ENCODE data around the gene HTR1B.
A peak's percentile ranks its signal among the peaks of the same experiment; 100 is the strongest.

The HTR1B gene

DNA sequence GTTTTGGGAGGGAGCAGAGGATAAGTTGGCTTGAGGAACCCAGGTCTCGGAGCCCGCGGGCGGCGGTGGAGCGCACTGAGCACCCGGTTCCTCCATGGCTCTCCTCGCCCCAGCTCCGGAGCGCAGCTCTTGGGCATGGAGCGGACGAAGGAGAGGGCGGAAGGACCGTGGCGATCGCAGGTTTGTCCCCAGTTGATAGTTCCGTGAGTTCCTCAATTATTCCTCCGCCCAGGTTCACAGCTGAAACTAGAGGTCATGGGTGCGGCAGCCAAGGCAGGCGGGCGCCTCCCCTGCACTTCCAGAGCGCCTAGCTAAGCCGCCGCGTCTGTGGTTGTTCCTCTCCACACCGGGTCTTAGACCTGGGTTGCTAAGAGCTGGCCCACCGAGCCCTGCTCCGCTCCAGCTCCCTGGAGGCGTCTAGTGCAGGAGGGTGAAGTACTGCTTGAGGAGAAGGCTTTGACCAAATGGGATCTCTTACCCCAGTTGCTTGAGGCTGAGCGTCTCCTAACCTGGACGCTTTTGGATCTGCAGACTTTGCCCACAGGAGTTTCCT is at the start of gene HTR1B:
TSS of gene HTR1B (minus strand) at position 184 of the 553 bp plus-strand sequence. CDS start at position 96, 88 bp downstream.
- Mint-ChIP-seq H3K27ac (no peak within 1 kb of the TSS), H3K4me3 (no peak within 1 kb of the TSS), H3K9me3 (no peaks in the 10 kb centered on the region), H3K36me3 (ENCODE audit: low read depth) (no peaks in the 10 kb centered on the region), H3K4me1 (ENCODE audit: low read depth) (peaks cover 40% of the 10 kb centered on the region), H3K27me3 (peaks cover 69% of the 10 kb centered on the region)
- intact Hi-C loops (cut with micrococcal nuclease) = no loop called here

- Mint-ChIP-seq H3K9me3 (peaks cover 60% of the 10 kb centered on the region), H3K4me1 (ENCODE audit: low read depth) (no peaks in the 10 kb centered on the region), H3K27ac (no peak overlapping the region), H3K4me3 (no peak overlapping the region), H3K27me3 (no peaks in the 10 kb centered on the region), H3K36me3 (ENCODE audit: low read depth) (no peaks in the 10 kb centered on the region)
- intact Hi-C loops (cut with micrococcal nuclease) = no loop called here
Measured at GRCh38 chr6:77512554-77512953, 49.3 kb upstream of the HTR1B start.

- H3K4me1 Mint-ChIP-seq (ENCODE audit: low read depth) = no peaks in the 10 kb centered on the region
- intact Hi-C loops (cut with micrococcal nuclease) = no loop called here
- H3K4me3 Mint-ChIP-seq = no peak overlapping the region
- no peak overlapping the region for H3K27ac Mint-ChIP-seq
- no peaks in the 10 kb centered on the region for H3K27me3 Mint-ChIP-seq
- H3K36me3 Mint-ChIP-seq (ENCODE audit: low read depth) = no peaks in the 10 kb centered on the region
- H3K9me3 Mint-ChIP-seq = peaks cover 64% of the 10 kb centered on the region
Measured at GRCh38 chr6:77511860-77512259, 48.6 kb upstream of the HTR1B start.

DNA sequence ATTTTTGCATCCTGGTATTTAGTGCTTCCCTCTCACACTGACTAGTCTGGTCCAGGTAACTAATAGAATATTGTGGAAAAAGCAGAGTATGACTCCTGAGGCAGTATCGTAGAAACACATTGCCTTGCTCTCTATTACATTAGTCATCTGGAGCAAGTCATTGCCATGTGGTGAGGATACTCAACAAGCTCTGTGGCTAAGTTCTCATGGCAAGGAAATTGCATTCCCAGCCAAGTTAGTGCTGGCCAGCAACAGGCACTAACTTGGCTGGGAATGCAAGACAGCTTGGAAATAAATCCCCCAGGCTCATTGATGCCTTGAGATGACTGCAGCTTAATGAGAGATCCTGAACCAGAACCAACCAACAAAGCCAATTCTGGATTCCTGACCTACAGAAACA is 39.7 kb upstream of the HTR1B start:
- peaks cover 6% of the 10 kb centered on the region for H3K9me3 Mint-ChIP-seq
- intact Hi-C loops (cut with micrococcal nuclease) = no loop called here

GRCh38 chr6:77492530-77492929 is 29.2 kb upstream of the HTR1B start:
- Mint-ChIP-seq H3K9me3 (no peaks in the 10 kb centered on the region), H3K4me3 (no peak overlapping the region), H3K27ac (no peak overlapping the region), H3K27me3 (no peaks in the 10 kb centered on the region), H3K36me3 (ENCODE audit: low read depth) (no peaks in the 10 kb centered on the region), H3K4me1 (ENCODE audit: low read depth) (no peaks in the 10 kb centered on the region)
- intact Hi-C loops (cut with micrococcal nuclease) = no loop called here

More for the DNA sequence above, 39.7 kb upstream of the HTR1B start:
- Mint-ChIP-seq H3K27ac (no peak overlapping the region), H3K27me3 (no peaks in the 10 kb centered on the region), H3K4me3 (no peak overlapping the region), H3K36me3 (ENCODE audit: low read depth) (no peaks in the 10 kb centered on the region), H3K4me1 (ENCODE audit: low read depth) (no peaks in the 10 kb centered on the region)

- no peak overlapping the region for H3K27ac Mint-ChIP-seq
- H3K4me1 Mint-ChIP-seq (ENCODE audit: low read depth) = no peaks in the 10 kb centered on the region
- H3K27me3 Mint-ChIP-seq = no peaks in the 10 kb centered on the region
- H3K36me3 Mint-ChIP-seq (ENCODE audit: low read depth) = no peaks in the 10 kb centered on the region
- no peak overlapping the region for H3K4me3 Mint-ChIP-seq
- no peaks in the 10 kb centered on the region for H3K9me3 Mint-ChIP-seq
- intact Hi-C loops (cut with micrococcal nuclease) = no loop called here
Measured at GRCh38 chr6:77487808-77488425, 24.6 kb upstream of the HTR1B start.

DNA sequence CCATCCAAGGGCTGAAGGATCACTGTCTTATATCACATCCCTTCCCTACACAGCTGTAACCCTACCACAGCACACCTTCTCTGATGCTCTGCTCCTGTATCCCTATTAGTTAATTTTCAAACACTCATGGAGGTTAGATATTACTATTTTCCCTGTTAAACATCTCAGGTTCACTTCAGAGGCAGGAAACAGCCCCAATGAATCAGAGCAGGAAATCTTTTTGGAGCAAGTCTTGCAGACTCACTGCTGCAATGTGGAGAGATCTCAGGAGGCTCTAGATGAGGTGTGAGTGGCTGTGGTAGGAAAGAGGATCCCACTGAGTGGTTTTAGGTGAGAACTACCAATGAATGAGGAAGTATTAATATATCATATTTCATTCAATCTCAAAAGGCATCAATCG is 19.7 kb upstream of the HTR1B start:
- H3K36me3 Mint-ChIP-seq (ENCODE audit: low read depth) = no peaks in the 10 kb centered on the region
- H3K4me1 Mint-ChIP-seq (ENCODE audit: low read depth) = no peaks in the 10 kb centered on the region
- H3K9me3 Mint-ChIP-seq = no peaks in the 10 kb centered on the region
- no peak overlapping the region for H3K4me3 Mint-ChIP-seq
- intact Hi-C loops (cut with micrococcal nuclease) = no loop called here
- H3K27me3 Mint-ChIP-seq = no peaks in the 10 kb centered on the region
- H3K27ac Mint-ChIP-seq = no peak overlapping the region

- no peaks in the 10 kb centered on the region for H3K4me1 Mint-ChIP-seq (ENCODE audit: low read depth)
- H3K27ac Mint-ChIP-seq = no peak overlapping the region
- H3K9me3 Mint-ChIP-seq = peaks cover 8% of the 10 kb centered on the region
- intact Hi-C loops (cut with micrococcal nuclease) = no loop called here
- H3K4me3 Mint-ChIP-seq = no peak overlapping the region
- no peaks in the 10 kb centered on the region for H3K36me3 Mint-ChIP-seq (ENCODE audit: low read depth)
- peaks cover 1% of the 10 kb centered on the region for H3K27me3 Mint-ChIP-seq
Measured at GRCh38 chr6:77474973-77475372, 11.7 kb upstream of the HTR1B start.

GRCh38 chr6:77474286-77474956 is 11.1 kb upstream of the HTR1B start:
- H3K4me1 Mint-ChIP-seq (ENCODE audit: low read depth) = no peaks in the 10 kb centered on the region
- no peak overlapping the region for H3K4me3 Mint-ChIP-seq
- H3K9me3 Mint-ChIP-seq = peaks cover 8% of the 10 kb centered on the region
- H3K27ac Mint-ChIP-seq = no peak overlapping the region
- H3K36me3 Mint-ChIP-seq (ENCODE audit: low read depth) = no peaks in the 10 kb centered on the region
- peaks cover 1% of the 10 kb centered on the region for H3K27me3 Mint-ChIP-seq
- intact Hi-C loops (cut with micrococcal nuclease) = no loop called here

GRCh38 chr6:77470983-77471382 is 7.7 kb upstream of the HTR1B start:
- Mint-ChIP-seq H3K4me3 (no peak overlapping the region), H3K4me1 (ENCODE audit: low read depth) (peaks cover 9% of the 10 kb centered on the region)
- intact Hi-C loops (cut with micrococcal nuclease) = no loop called here

GRCh38 chr6:77468939-77469338 is 5.6 kb upstream of the HTR1B start:
- Mint-ChIP-seq H3K36me3 (ENCODE audit: low read depth) (no peaks in the 10 kb centered on the region), H3K9me3 (no peaks in the 10 kb centered on the region), H3K4me3 (no peak overlapping the region), H3K27ac (no peak overlapping the region), H3K4me1 (ENCODE audit: low read depth) (peaks cover 20% of the 10 kb centered on the region), H3K27me3 (peaks cover 39% of the 10 kb centered on the region)
- intact Hi-C loops (cut with micrococcal nuclease) = no loop called here

More at GRCh38 chr6:77470983-77471382, 7.7 kb upstream of the HTR1B start:
- no peaks in the 10 kb centered on the region for H3K36me3 Mint-ChIP-seq (ENCODE audit: low read depth)
- H3K9me3 Mint-ChIP-seq = peaks cover 8% of the 10 kb centered on the region
- no peak overlapping the region for H3K27ac Mint-ChIP-seq
- H3K27me3 Mint-ChIP-seq = peaks cover 19% of the 10 kb centered on the region

- H3K9me3 Mint-ChIP-seq = no peaks in the 10 kb centered on the region
- H3K27me3 Mint-ChIP-seq = peaks cover 60% of the 10 kb centered on the region
Measured at GRCh38 chr6:77466451-77467437, 3.5 kb upstream of the HTR1B start.

GRCh38 chr6:77466055-77466450 is 2.8 kb upstream of the HTR1B start:
- peaks cover 40% of the 10 kb centered on the region for H3K4me1 Mint-ChIP-seq (ENCODE audit: low read depth)
- no peak overlapping the region for H3K27ac Mint-ChIP-seq
- H3K36me3 Mint-ChIP-seq (ENCODE audit: low read depth) = no peaks in the 10 kb centered on the region
- intact Hi-C loops (cut with micrococcal nuclease) = no loop called here
- peak overlapping the region; percentile 78 for H3K4me3 Mint-ChIP-seq
- no peaks in the 10 kb centered on the region for H3K9me3 Mint-ChIP-seq
- peaks cover 66% of the 10 kb centered on the region for H3K27me3 Mint-ChIP-seq

More at GRCh38 chr6:77466451-77467437, 3.5 kb upstream of the HTR1B start:
- intact Hi-C loops (cut with micrococcal nuclease) = no loop called here
- Mint-ChIP-seq H3K27ac (no peak overlapping the region), H3K4me1 (ENCODE audit: low read depth) (peaks cover 40% of the 10 kb centered on the region), H3K36me3 (ENCODE audit: low read depth) (no peaks in the 10 kb centered on the region), H3K4me3 (peak overlapping the region; percentile 78)

- Mint-ChIP-seq H3K9me3 (no peaks in the 10 kb centered on the region), H3K27me3 (peaks cover 69% of the 10 kb centered on the region), H3K36me3 (ENCODE audit: low read depth) (no peaks in the 10 kb centered on the region)
Measured at GRCh38 chr6:77464495-77464867, 1.2 kb upstream of the HTR1B start.

More at GRCh38 chr6:77464495-77464867, 1.2 kb upstream of the HTR1B start:
- Mint-ChIP-seq H3K4me1 (ENCODE audit: low read depth) (peaks cover 40% of the 10 kb centered on the region), H3K27ac (no peak overlapping the region), H3K4me3 (no peak overlapping the region)
- intact Hi-C loops (cut with micrococcal nuclease) = no loop called here

All from dendritic cell treated with granulocyte-macrophage colony-stimulating factor and Interleukin-4, amounts not matched to agents 40 ng/mL and 50 ng/mL, for 4 days (primary cell).